ENCODE measurements around the gene NTM. TPM values are rescaled to one million over a fixed set of nuclear protein-coding genes. Genes with fewer than 3 reads are reported as not detected.

The NTM gene
- total RNA-seq, 1 donor from 2014 or later: 10.3 TPM

- no peak for DNase-seq (ENCODE audit: extremely low read depth, low read depth, low spot score)
Measured at GRCh38 chr11:132142554-132142953, 772.1 kb downstream of the NTM start.

DNA sequence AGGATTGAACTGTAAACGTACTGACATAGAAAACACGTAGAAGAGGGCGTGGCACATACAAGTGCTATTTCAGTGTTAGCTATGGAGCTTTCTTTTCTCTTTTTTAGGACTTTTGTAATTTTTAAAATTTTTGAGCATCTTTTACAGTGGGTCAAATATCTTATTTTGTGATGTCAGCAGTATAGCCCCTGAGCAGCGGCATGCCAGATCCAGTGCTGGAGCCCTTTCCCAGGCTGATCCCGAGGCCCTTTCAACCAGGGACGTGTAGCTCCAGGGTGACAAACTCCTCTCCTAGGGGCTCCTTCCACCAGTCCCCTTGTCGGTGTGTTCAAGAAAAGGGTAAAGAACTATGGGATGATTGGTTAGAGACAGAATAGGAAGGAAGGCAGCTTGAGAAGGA lies 777.0 kb downstream of the NTM start:
- DNase-seq (ENCODE audit: extremely low read depth, low read depth, low spot score): no peak

GRCh38 chr11:132154781-132155180 lies 784.4 kb downstream of the NTM start:
- DNase-seq (ENCODE audit: extremely low read depth, low read depth, low spot score): no peak

- DNase-seq (ENCODE audit: extremely low read depth, low read depth, low spot score): peak; percentile 5
Measured at GRCh38 chr11:132158091-132158490, 787.7 kb downstream of the NTM start.

DNA sequence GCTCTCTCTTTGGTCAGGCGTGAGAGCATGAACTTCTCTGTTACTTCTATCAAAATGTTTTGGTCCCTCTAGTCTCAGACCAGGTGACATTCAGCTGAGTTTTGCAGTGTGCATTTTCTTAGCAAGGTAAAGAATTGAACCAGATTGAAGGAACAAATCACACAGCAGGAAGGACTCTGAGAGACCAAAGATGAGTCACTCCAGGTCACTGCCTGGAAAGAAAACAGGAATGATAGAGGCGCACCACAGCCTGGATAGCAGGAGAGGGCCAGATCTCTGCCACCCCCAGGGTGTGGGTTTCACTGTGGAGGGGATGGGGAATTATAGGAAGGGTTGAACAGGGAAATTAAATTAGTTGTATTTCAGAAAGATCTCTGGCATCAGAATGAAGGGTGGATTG lies 788.3 kb downstream of the NTM start:
- DNase-seq (ENCODE audit: extremely low read depth, low read depth, low spot score): no peak

DNA sequence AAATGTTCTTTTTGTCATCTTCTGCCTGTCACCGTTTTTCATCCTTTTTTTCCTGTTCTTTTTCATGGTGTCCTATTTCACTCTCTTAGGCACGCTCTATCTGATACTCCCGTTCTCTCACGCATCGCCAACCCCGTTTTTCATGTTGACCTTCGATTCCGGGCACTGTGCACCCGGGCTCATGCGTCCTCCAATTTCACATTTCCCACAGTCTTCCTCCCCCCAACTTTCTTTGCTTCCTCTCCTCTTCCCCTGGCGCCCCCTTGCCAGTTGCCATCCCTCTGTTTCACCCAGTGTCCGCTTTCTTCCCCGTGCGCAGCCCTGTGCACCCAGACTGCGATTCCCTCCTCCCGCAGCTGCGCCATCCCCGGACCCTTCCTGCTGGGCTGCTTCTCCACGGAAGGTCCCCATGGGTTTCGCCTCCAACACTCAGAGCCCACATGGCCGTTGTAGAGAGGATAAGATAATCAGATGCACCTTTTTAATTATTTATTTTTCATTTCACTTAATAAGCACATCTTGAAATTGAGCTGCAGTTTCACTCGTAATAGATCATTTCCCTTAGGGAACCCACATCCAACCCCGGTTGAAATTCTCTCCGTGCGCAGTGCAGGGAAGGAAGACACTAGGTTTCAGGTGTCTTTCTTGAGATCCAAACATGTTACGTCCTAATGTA lies 791.1 kb downstream of the NTM start:
- no peak for DNase-seq (ENCODE audit: extremely low read depth, low read depth, low spot score)

- no peak for DNase-seq (ENCODE audit: extremely low read depth, low read depth, low spot score)
Measured at GRCh38 chr11:132168344-132168981, 798.0 kb downstream of the NTM start.

GRCh38 chr11:132171031-132171430 lies 800.6 kb downstream of the NTM start:
- no peak for DNase-seq (ENCODE audit: extremely low read depth, low read depth, low spot score)

DNA sequence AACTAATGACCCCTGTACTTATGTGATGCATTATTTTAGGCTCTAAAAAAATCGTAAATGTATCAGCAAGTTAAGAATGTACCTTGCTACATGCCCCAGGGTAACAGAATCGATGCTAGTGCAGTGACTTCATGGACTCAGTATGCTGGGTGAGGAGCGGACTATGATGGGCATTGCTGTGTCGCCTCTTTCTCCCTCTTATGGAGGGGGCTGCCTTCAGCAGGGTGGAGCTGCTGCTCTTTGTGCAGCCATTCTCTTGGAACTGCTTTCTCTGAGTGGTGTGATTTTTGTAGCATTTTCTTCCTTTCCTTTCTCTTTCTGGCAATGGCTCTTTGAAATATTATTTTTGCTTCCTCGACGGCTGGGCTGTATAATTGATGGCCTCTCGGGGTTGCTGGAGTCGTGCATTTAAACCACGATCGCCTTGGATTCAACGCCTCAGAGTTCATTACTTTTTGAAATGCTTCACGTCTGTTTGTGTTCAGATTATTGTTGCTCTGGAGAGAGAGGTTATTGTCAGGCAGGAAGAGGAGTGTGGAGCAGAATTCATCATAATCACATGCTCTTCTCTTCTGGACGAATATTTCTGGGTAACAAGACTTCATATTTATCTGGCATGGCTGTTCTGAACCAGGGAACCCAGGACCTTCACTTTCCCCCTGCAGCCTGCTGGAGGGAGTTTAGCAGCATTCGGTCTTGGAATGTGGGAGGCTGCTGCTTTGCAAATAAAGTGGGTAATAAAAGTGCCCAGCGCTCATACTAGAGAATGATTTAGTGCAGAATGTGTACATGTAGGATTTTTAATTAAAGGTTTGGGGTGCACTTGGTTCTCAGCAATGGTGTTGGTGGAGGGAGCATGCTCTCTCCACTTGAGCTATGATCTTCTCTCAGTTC lies 804.2 kb downstream of the NTM start:
- DNase-seq (ENCODE audit: extremely low read depth, low read depth, low spot score): no peak

- peak; percentile 2 for DNase-seq (ENCODE audit: extremely low read depth, low read depth, low spot score)
Measured at GRCh38 chr11:132177106-132177505, 806.7 kb downstream of the NTM start.

GRCh38 chr11:132184079-132184478 lies 813.7 kb downstream of the NTM start:
- no peak for DNase-seq (ENCODE audit: extremely low read depth, low read depth, low spot score)

DNA sequence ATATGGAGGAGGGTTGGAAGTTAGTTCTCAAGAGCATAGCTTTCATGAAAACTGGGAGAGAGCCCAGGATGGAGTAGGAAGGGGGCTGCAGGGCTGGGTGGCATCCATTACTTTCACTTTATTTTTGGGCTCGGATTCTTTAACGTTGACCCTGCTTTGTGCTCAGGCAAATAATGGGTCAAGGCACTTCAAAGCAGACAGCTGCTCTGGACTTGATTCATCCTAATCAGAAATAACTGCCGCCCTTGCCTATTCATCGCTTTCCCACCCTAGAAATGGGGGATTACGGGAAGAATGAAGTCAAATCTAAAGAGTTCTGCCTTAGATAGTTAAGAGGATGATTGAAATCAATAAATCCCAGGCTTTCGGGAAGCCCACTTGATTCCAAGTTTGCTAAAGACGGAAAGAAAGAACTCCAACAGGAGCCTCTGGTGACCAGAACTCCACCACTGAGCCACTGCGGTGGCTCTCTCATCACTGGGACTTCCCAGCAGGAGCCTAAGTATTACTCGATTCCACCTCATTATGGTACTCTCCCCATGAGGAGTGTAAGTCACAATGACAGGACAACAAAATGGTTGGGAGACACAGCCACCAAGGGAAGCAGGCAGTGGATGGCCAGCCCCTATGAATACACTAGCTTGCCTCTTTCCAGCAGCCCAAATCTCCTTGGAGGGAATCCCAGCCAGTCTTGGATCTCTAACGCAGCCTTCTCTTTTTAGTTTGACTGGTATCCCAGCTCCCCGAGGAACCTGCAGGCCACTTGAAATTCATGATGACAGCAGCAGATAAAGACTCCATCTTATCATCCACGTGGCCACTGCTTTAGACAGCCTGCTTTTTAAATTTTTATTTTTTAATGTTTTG lies 815.5 kb downstream of the NTM start:
- no peak for DNase-seq (ENCODE audit: extremely low read depth, low read depth, low spot score)

- DNase-seq (ENCODE audit: extremely low read depth, low read depth, low spot score): no peak
Measured at GRCh38 chr11:132186699-132187098, 816.3 kb downstream of the NTM start.

DNA sequence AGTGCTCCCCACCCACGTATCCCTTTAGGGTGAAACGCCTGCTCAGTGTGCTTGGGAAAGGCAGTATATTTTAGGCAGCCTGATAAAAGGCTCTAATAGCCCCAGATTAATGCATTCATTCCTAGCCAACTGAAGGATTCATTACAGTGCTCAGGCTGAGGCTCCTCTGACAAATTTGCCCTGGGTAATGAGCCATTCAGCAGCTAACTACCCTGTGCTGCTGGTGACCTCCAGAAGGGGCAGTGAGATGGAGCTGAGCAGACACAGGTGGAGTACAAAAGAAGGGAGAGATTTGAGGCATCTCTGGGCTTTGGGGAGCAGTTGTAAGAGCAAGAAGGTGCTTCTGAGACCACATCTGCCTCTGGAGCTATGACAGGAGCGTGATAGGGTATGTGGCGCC lies 817.0 kb downstream of the NTM start:
- no peak for DNase-seq (ENCODE audit: extremely low read depth, low read depth, low spot score)

DNA sequence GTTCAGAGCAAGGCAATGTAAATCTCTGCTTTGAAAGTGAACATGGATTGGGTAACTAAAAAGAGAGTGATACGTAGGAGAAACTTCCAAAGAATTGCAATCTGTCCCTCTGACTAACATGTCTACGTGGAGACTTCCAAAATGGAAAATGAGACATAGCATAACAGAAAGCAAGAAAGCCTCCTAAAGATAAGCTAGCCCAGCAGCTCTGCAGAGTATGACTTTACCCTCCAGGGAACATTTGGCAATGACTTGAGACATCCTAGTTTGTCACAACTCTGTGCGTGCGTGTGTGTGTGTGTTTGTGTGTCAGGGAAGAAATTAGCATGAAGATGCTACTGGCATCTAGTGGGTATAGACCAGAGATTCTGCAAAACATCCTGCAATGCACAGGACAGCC lies 817.4 kb downstream of the NTM start:
- DNase-seq (ENCODE audit: extremely low read depth, low read depth, low spot score): no peak

DNA sequence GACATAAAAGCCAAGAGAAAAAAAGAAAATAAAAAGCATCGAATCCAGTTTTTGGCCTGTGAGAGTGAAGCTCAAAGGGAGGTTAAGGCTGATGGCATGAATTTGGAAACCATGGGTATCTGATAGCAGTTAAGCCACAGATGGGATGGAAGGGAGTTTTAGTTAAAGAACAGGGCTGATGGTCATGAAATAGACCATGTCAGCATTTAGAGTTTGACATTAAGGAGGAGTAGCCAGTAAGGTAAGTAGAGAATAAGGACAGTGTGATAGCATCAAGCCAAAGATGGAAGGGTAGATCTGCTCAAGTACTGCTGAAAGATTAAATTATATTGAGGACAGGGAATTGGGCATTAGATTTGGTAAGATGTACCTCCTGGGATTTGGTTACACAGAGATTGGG lies 826.5 kb downstream of the NTM start:
- no peak for DNase-seq (ENCODE audit: extremely low read depth, low read depth, low spot score)

DNA sequence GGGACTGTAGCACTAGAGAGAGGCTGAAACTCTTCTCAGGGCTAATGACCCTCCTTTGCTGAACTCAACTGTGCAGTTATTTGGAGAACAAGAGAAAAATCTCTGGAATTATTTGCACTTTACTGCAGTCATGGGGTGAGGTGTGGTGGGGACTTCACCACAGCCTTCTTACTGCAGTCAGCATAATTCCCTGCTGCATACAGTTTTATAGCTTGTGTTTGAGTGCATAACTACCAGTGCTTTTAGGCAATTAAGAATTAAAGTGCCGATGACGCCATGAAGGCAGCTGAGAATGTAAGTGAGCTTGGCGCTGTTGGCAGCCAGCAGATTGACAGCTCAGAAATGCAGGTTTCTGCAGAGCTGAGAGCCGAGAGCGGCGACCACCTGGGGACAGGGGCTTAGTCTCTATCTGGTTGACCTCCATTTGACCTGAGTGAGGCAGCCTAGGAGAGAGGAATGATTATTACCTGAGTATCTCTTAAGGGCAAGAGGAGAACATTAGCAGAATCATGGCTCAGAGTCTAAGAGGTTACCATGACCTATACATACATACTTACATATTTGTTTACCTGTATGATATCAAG lies 830.0 kb downstream of the NTM start:
- DNase-seq (ENCODE audit: extremely low read depth, low read depth, low spot score): no peak

GRCh38 chr11:132202621-132203020 lies 832.2 kb downstream of the NTM start:
- no peak for DNase-seq (ENCODE audit: extremely low read depth, low read depth, low spot score)

- no peak for DNase-seq (ENCODE audit: extremely low read depth, low read depth, low spot score)
Measured at GRCh38 chr11:132205006-132205405, 834.6 kb downstream of the NTM start.

DNA sequence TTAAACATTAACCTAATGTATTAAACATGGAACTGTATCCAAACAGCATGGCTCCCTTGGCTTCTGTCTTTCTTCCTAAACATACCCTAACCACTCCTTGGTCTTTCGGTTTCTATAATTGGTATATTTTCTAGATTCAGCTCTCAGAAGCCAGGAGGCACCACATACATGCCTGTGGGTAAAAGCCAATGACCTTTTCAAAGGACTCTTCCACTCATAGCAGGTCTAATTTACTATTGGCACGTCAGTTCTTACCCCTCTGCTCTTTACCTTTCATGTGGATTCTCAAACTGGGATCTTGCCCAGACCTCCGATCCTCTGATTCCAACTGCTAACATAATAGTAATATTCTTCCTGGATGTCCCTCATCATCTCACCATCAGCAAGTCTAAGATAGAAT lies 835.1 kb downstream of the NTM start:
- no peak for DNase-seq (ENCODE audit: extremely low read depth, low read depth, low spot score)
